Stimulated activated CD4-positive, alpha-beta T cell treated with anti-CD3 and anti-CD28 coated beads, Interleukin-4, amount 100 ng/mL, for 24 hours (primary cell): ENCODE measurements around the gene GALNS.
"Not testable (repeated sequence)": the region's sequence is repeated elsewhere in the genome, so short reads cannot be mapped to it uniquely, and the experiment has no call there.

ENCODE experiments used
- DNase-seq: peaks from one replicate; pipeline ENCODE4 v3.0.0-alpha.2; 2020

GALNS gene, protein sequence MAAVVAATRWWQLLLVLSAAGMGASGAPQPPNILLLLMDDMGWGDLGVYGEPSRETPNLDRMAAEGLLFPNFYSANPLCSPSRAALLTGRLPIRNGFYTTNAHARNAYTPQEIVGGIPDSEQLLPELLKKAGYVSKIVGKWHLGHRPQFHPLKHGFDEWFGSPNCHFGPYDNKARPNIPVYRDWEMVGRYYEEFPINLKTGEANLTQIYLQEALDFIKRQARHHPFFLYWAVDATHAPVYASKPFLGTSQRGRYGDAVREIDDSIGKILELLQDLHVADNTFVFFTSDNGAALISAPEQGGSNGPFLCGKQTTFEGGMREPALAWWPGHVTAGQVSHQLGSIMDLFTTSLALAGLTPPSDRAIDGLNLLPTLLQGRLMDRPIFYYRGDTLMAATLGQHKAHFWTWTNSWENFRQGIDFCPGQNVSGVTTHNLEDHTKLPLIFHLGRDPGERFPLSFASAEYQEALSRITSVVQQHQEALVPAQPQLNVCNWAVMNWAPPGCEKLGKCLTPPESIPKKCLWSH

DNA sequence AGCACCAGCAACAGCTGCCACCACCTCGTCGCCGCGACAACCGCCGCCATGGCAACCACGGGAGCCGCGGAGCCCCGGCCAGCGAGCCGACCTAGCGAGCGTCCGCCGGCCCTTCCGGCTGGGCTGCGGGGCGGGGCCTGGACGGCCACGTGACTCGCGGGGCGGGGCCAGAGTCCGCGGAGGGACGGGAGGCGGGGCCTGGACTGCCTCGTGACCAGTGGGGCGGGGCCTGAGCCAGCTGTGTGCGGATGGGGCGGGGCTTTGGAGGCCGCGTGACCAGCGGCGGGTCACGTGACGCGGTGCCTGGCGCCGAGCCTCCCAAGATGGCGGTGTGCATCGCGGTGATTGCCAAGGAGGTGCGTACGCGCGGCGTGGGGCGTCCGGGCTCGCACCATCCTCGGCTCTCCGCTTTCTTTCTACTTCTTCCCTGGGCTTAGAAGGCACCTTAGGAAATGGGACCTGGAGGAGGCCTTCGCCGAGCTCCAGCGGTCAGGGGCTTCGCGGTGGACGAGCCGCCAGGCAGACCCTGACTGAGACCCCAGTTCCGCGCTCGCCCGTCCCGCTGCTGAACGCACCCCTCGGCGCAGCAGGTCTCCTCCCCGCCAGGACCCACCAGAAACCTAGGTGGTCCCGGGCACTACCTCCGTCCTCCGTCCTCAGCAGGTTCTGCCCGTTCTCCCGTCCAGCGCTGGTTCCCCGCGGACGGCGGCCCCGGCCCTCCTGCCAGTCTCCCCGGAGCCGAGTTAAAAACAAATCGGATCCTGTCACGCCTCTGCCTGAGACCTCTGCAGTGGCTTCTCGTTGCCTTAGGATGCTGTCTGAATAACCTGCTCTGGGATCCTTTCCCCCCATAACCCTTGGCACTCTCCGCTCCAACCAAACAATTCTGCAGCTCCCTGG is at the start of gene GALNS, which contains the start of gene TRAPPC2L:
Gene GALNS, minus strand, starts transcription at position 120 of the 900 bp plus-strand sequence. Its CDS starts 70 bp downstream, at position 50.
Gene TRAPPC2L, plus strand, starts transcription at position 300 of the 900 bp plus-strand sequence. Its CDS starts 24 bp downstream, at position 324.
- peak; percentile 99 for DNase-seq

DNA sequence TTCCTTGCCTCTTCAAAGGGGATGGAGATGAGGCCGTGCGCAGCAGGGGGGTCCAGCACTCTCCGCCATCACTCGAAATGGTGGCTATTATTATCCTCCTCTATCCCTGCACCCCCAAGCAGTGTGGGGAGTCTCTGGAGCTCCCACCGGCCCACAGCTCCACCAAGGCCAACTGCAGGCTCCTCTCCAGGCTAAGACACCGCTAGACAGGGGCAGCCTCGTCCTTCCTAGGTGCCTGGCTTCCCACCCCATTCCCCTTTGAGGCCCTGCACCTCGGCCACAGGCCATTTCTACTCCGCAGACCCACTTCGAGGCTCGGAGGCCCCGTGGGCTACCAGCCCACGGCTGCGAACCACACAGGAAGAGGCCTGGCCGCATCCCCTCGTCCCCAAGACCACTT is 49.3 kb upstream of the GALNS start:
- no peak for DNase-seq

DNA sequence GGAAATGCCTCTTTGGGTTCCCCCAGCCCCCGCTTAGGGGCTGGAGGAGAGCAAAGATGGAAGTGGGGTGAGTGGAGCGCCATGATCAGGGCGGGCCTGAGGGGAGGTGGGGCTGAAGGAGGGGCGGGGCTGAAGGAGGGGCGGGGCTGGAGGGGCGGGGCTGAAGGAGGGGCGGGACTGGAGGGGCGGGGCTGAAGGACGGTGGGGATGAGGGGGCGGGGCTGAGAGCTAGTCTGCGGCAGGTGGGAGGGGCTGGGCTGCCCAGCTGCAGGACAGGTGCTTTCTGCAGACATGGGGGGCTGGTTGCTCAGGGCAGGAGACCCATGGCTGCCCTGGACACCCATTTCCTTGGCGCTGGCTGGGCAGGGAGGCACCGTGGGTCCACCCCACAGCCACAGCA is 48.8 kb upstream of the GALNS start:
- no peak for DNase-seq

DNA sequence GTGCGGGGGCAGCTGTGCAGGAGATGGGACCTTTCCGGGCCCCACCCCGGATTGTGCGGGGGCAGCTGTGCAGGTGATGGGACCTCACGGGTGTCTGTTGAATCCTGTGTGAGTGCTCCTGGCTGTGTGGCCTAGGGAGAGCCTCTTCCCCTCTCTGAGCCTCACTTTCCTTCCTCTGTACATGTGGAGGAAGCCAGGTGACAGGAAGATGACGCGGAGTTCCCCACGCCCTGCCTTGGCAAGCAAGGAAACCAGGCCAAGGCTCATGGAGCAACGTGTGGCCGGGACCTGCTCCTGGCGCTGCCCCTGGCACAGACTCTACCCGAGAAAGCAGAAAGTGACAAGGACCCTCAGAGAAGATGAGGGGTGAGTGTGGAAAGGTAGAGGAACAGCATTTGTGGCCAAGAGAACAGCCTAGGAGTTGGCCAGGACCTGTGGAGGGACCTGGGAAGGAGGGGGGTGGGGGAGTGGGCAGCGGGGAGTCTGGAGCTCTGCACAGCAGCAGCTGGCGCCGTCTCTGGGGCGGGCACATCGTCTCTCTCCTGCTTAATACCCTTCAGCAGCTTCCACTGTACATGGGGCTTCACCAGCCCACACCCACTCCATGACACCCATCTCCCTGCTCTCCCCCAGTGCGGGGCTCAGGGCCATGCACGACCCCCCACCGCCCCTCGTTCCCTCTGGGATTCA is 48.1 kb upstream of the GALNS start:
- DNase-seq = no peak

DNA sequence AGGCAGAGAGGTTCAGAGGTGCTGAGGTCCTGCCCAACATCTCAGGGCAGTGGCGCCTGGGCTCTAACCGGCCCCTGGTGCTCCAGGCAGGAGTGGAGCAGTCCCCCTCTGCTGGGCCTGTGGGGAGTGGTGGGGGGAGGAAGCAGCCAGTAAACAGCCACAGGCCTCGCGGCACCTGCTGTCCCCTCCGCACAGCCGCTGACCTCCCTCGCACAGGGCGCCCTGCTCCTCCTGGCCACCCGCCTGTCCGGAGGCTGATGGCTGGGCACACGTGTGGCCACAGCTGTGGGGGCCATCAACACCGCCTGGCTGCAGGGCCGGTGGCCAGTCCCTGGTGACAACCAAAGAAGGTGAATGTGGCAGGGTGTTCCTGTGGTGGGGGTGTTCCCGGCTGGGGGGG is 46.5 kb upstream of the GALNS start:
- DNase-seq = no peak

DNA sequence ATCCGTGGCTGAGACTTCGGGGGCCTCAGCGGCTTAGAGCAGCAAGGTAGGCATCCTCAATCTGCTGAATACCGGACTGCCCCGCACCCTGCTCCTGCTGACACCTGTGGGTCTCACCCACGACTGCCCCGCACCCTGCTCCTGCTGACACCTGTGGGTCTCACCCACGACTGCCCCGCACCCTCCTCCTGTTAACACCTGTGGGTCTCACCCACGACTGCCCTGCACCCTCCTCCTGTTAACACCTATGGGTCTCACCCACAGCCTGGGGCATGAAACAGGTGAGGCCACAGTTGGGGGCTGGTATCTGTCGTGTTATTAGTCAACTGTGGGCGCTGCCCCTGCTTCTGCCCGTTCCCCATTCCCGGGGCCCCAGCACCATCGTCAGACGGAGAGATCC is 46.0 kb upstream of the GALNS start:
- DNase-seq = no peak

DNA sequence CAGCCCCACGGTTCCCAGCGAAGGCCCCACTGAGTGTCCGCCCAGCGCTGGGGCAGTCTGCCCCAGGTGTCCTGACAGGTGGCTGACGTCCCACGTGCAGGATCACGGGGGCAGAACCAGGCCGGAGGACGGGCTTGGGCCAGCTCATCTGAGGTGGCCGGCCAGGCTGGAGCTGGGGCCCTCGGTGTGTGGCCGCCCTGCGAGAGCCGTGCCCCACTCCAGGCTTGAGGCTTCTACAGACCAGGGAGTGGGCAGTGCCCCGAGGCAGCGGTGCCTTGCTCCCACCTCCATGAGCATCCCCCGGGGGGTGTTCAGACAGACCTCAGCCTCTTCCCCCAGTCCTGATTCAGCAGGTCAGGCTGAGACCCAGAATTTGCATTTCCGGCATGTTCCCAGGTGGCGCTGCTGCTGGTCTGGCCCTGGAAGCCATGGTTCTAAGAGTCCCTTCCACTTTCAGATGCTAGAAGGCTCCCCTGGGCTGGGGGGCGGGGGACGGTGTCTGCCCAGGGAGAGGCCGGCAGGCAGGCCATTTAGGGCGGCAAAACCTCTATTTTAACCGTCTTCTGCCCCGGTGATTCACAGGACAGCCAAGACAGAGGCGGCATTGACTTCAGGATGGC is 45.1 kb upstream of the GALNS start:
- DNase-seq = no peak

DNA sequence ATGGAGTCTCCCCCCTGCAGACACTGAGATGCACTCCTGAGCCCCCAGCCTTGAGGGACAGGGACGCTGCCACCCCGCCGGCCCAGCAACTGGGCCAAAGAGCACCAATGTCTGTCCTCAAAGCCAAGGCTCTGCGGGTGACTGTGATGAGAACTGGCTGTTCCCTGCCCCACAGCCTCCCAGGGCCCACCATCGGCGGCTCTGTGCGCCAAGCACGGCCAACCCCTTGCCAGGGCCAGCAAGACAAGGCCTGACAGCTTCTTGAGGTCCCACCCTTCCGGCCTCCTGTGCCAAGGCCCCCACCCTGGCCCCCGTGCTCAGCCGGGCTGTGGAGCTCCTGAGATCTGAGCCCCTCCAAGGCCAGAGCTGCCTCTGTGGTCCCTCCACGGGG is 43.9 kb upstream of the GALNS start:
- no peak for DNase-seq

DNA sequence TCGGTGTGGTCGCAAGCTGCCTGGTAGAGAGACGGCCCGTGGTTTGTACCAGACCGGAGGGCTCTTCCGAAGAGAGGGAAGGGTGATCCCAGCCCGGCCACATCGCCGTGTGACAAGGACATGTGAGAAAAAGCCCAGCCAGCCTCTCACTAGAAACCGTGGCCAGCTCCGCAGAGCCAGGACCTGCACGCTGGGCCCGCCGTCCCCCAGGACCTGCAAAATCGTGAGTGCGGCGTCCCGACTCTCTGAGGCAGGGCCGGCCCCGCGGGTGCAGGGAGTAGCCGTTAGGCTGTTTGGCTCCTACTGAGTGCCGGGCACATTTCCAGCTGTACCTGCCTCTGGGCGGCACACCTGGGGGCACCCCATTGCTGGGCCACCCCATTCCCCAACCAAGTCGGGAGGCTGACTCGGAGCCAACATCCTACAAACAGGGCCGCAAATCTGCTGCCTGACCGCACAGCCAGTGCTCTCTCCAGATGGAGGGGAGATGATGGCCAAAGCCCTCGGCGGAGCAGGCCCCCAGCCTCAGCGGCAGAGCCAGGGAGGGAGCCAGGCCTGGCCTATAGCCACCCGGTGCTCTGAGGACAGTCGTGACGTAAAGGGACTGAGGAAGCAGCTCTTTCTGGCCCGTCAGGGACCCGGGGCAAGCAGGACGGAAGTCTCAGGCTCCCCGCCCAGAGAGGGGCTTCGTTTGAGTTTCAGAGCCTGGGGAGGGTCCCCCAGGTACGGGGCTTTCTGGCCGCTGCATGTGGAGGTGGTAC is 43.3 kb upstream of the GALNS start:
- DNase-seq = no peak

DNA sequence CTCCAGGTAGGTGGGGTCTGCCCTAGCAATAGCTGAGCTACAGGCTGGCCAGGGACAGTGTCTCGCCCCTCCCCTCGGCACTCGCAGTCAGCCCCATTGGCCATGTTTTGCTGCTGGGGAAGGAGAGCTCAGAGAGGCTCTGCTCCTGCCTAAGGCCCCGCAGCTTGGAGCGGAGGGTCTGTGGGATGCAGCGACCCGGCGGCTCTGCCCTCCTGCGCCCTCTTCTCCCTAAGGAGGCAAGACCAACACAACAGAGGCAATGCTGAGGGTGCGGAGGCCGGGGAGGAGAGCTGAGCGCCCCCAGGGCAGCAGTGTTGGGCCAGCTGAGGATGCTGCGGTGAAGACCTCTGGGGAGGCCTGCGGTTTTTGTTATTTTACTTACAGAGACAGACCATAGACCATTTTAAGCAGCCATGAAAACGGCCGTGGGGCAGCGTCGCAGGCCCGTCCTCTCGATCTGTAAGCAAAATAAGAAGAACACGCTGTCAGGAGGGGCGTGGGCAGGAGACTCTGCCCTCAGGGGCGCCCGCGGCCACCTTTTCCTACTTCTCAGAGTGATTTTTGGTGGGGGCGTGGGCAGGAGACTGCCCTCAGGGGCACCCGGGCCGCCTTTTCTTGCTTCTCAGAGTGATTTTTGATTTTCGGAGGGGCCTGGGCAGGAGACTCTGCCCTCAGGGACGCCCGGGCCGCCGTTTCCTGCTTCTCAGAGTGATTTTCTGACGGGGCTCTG is 41.1 kb upstream of the GALNS start:
- no peak for DNase-seq

DNA sequence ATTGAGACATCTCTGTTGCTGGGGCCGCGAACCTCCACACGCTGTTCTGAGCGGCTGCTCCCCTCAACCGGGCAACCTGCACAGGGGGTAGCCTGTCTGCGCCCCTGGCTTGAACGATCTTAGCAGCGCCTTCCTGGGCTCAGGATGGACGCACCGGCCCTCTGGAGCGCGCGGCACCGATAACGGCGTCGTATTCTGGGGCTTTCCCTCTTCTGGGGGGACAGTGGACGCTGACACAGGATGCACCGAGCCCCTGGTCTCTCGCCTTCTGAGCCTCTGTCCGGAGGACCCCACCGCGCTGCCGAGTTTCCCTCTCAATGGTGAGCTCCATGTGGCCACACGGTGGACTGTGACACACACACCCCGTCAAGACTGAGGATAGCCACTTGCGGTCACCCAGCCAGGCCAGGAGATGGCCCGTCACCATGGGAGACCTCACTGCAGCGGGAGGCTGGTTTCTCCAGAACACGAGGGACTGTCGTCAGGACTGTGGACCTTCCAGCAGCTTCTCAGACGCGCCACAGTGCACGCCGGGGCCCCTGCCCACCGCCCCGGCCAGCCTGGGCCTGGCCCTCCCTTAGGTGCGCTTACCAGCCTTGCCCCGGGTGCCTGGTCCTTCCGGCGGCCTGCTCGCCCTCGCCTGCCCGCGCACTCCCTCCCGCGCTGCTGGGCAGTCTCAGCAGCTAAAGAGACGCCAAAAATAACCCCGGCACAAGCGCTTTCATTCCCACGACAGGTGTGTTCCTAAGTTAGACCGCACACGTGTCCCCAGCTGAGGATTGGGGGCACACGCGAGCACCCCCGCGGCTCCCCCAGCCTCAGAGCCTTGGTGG is 39.7 kb upstream of the GALNS start:
- no peak for DNase-seq

DNA sequence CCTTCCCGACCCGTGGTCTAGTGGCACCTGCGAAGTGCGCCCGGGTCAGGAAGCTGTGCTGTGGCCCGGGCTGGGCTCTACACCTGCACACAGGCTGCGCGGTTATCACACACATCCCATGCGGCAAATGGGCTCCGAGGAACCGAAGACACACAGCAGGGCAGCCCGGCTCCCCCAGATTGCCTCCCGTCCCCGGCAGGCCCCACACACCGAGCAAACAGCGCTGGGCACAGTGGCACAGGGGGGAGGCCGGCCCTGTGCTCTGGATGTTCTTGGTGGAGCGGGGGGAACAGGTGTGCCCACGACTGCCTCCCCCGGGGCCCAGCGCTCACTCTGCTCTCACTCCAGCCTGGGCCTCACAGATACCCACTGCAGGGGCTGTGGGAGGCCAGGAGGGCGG is 38.6 kb upstream of the GALNS start:
- no peak for DNase-seq

DNA sequence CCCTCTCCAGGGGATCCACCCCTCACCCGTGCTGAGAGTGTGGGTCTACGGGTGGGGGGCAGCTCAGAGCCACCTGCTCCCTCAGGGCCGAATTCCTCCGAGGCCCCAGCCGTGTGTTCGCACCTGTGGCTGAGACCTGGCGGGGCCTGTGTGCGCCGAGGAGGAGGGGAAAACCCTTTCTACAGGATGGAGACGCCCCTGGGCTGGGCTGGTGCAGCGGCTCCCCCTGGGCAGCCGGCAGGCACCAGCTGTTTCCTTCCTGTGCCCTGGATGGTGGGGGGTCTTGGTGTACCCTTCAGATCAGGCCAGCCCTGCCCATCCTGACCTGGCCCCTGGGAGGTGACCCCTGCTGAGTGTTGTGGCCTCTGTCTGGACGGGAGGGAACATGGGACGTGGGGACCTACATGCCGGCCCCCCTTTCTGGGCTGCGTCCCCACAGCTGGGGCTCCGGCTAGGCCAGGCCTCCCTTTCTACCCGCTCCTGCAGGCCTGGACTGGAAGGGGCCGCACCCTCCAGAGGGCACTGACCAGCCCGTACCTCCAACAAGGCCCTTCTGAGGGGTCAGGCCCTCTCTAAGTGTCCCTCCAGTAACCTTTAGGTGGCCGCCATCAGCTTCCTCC is 38.0 kb upstream of the GALNS start:
- no peak for DNase-seq

DNA sequence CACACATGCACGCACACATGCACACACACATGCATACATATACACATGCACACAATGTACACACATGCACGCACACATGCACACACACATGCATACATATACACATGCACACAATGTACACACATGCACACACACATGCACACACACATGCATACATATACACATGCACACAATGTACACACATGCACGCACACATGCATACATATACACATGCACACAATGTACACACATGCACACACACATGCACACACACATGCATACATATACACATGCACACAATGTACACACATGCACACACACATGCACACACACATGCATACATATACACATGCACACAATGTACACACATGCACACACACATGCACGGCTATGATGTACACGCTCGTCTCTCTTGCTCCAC is 37.5 kb upstream of the GALNS start:
- not testable (repeated sequence) for DNase-seq

DNA sequence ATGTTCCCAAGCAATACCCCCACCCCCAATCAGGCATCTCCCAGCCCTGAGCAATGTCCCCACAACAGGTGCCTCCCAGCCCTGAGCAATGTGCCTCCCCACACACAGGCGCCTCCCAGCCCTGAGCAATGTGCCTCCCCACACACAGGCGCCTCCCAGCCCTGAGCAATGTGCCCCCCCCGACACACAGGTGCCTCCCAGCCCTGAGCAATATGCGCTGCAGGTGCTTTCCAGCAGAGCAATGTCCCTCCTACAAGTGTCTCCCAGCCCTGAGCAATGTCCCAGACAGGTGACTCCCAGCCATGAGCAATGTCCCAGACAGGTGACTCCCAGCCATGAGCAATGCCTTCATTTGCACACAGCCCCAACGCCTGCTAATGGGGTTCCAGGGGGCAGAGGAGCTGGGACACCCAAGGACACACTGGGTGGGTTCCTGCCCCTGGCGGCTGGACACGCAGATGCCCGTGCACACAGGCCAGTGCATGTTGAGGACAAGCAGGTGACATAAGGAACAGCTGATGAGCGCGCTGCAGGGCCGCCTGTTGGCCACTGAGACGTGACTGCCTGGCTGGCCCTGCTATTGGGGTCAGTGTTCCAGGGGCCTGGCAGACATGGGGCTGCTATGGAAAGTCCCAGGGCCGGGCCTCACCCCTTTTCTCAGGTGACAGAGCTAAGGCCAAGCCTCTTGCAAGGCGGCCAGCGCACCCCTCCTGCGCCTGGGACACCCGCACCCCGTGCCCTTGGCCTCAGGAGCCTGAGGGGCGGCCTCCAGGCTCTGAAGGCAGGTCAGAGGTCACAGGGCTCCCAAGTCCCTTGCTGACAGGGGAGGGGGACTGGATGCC is 36.6 kb upstream of the GALNS start:
- DNase-seq = no peak

DNA sequence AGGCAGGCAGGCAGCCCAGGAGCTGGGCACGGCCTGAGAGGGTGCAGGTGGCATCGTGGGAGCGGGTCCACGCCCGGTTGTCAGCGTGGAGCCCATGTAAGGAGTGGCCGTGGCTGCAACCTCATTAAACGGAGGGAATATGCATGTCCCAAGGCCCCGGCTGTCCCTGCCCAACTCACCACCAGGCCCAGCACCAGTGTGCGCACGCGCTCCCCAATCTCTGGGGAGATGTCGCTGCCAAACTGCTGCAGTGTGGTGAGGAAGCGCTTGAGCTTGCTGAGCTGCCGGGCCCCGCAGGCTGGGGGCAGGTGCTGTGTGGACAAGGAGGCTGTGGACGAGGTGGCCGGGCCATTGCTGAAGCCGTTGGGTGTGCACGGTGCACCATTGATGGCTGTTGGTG is 35.3 kb upstream of the GALNS start:
- no peak for DNase-seq

DNA sequence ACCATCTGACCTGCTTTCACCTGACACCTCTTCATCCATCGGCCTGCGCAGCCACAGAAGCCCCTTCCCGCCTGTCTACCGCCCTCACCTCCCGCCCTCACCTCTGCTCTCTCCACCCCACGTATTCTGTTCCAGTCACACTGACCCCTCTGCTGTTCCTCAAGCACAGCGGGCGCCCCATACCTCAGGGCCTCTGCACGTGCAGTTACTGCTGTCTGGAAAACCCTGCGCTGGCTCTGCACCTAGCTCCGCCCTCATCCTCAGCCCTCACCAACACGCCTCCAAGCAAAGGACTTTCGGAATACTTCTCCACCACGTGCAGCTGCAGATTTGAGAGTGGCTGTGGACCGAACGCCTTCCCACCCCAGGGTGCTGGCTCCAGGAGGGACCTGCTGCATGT is 34.3 kb upstream of the GALNS start:
- no peak for DNase-seq

DNA sequence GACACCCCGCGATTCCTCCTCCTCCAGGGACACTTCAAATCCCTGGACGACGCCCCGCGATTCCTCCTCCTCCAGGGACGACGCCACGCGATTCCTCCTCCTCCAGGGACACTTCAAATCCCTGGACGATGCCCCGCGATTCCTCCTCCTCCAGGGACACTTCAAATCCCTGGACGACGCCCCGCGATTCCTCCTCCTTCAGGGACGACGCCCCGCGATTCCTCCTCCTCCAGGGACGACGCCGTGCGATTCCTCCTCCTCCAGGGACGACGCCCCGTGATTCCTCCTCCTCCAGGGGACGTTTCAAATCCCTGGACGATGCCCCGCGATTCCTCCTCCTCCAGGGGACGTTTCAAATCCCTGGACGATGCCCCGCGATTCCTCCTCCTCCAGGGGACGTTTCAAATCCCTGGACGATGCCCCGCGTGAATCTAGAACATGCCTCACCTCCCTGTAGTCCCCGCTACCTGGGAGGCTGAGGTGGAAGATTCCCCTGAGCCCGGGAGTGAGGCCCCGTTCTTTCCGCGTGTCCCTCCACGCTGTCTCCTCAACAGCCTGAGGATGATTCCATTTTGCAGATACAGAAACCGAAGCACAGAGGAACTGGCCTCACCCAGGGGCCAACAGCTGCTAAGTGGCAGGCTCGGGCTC is 33.1 kb upstream of the GALNS start:
- not testable (repeated sequence) for DNase-seq
